ENCODE results near the gene KLHL29.
A peak's percentile ranks its signal among the peaks of the same experiment; 100 is the strongest.

Gene KLHL29

DNA sequence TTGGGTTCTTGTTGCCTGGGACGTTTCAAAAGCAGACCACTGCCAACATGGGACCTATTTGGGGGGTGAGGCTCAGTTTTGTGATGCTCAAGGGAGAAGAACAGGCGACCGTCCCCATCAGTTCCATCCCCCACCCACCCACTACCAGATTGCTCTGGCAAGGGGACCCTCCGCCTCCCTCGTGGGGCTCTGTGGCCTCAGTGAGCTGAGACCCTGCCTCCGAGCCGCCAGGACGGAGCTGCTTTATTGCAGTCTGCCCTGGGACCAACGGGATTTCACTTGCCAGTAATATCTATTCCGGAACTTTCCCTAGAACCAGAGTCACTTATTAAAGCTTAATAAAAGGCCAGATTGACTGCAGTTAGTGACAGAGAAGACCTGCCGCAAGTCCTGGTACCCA lies 146.3 kb downstream of the KLHL29 start:
- no peak for DNase-seq (ENCODE audit: low spot score)

DNA sequence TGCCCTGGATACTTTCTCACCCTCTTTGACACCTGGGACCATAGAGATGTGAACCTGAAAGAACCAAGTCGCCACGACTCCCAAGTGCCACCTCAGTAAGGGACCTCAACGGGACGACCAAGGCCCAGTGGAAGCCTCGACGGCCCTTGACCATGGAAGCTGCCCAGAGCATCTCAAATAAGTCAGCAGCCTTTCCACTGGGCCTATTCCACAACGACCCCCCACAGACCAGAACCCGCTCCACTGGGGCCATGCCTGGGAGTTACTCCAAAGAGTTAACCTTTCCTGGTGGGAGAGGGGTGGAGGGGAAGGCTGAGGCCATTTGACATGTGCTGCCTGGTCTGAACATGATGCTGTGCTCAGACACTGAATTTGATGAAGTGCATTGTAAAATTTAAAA lies 146.9 kb downstream of the KLHL29 start:
- DNase-seq (ENCODE audit: low spot score): no peak

DNA sequence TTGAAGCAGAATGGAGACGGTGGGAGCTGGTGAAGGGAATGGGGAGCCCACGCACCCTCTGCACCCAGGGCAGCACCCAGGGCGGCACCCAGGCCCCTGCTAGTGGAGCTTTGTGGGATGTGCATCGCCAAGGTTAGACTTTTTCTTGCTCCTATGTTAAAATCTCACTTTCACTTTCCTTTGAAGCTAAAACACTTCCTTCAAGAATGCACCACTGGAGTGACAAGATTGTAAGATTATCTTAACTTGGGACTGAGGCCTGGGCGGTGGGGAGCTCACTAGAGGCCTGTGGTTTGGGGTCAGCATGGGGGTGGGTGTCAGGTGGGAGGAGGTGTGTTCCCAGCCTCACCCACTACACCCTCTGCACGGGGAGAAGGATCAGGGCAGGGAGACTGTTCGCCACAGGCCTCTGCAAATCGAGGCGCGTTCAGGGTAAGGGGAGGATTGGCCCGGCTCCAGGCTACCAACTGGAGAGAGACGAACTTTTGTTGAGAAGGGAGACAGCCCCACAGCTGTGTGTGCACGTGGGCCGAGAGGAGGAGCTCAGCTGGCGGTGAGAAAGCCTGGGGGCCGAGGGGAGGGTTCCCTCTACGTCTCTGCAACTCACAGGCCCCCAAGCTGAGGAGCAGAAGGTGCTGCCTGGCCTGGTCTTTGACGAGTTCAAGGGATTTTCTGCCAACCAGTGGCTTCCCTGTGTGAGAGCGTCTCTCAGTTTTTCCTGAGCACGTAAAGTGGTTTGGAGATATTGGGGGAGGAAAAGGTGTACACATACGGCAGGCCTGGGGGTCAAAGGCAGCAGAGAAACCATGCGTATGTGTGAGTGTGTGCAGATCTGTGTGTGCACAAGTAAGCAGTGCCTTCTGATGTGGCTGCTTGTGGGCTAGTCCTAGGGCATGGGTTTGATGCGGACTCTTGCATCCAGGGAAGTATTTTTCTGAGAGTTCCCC lies 147.7 kb downstream of the KLHL29 start:
- DNase-seq (ENCODE audit: low spot score): peak; percentile 16

DNA sequence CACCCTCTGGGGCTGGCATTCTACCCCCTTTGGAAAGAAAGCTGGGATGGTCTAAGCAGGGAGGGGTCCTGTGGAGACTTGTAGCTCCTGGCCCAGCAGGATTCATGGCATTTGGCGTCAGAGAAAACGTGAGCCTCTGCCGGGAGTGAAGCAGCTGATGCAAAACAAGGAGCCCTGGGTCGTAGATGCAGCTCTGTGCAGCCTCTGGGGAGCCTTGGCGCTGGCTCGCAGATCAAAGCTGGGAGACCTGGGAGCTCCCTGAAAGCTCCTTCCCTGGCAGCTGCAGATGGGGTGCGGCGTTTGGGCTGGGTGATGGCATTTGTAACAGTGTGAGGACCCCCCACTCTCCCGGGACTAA lies 148.3 kb downstream of the KLHL29 start:
- no peak for DNase-seq (ENCODE audit: low spot score)

DNA sequence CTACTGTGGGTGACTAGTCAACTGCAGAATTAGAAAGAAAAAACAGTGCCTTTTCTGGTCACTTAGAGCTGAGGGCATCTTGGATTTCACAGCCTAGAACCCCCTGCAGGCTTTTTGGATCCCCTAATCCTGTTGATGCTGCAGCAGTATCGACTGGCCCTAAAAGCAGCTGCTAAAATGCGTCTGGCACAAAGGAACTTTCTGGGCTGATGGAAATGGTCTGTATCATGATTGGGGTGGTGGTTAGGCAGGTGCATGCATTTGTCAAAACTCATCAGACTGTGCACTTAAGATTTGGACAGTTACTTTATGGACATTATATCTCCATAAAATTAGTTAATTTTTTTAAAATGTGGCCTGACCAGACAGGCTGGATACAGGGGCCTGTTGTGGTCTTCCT lies 149.8 kb downstream of the KLHL29 start:
- DNase-seq (ENCODE audit: low spot score): no peak

DNA sequence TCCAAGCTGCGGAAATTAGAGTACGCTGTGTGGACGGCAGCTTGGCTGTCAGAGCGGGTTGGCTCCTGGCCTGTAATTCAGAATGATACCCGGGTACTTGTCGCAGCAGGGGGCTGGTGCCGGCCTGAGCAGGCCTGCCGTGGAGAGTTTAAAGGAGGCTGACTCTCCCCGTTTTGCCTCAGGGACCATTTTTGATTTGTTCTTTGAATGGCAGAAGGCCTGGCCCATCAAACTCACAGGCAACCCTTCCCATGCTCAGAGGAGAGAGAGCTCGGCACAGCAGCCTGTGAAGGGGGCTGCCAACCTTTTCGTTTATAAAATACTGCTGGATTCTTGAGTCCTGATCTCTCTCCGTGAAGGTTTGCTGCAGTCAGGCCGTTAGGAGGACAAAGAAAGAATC lies 151.3 kb downstream of the KLHL29 start:
- no peak for DNase-seq (ENCODE audit: low spot score)

DNA sequence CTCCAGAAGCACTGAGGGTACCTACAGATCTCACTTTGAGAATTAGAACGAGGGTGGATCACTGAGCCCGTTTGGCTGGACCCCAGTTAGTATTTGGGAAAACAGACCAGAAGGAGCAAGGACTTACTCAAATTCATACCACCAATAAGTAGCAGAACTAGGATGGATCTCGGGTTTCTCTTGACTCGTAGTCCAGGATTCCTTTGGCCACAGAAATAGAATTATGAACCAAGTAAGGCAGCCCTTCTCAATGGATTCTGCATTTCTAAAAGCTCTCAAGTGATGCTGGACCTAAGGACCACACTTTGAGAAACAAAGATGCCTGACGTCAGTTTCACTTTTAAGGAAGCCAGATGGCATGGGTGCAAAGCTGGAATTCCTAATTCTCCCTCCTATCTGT lies 153.0 kb downstream of the KLHL29 start:
- no peak for DNase-seq (ENCODE audit: low spot score)

DNA sequence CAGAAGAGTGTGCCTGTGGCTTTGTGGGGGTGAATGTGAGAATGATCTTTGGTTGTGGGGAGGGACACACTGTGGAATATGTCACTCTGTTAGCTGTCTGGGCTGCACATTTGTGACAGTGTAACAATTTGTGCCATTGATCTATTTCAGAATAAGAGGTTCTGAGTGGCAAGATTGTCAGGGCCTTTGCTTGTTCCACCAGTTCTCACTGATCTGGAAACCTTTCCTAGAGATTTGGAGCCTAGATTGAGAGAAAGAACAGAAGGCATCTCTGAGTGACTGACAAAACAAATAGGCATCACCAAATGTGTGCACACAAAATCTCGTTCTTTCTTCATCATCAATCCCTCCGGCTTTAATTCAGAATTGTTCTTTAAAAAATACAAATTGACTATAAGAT lies 153.6 kb downstream of the KLHL29 start:
- no peak for DNase-seq (ENCODE audit: low spot score)

DNA sequence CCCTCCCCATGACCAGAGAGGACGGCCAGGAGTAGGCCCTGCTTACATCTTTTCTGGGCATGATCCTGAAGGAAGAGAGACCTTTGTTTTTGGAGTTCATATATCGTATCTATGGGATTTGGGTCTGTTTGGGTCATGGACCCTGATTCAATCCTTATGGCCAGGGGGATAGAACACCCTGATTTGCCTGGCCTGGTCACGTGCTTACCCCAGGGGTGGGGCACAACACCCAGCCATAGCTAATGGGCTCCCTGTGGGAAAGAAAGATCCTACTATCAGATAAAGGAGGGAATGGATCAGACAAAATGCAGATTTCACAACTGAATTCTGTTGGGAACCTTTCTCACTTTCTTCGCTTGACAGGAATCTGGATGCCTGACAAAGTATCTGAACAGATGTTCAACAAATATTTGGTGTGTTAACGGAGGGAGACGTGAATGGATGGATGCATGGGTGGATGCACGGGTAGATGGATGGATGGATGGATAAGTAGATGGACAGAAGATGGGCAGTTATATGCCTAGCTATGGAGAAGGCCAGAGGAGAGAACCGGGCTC lies 155.9 kb downstream of the KLHL29 start:
- DNase-seq (ENCODE audit: low spot score): no peak

DNA sequence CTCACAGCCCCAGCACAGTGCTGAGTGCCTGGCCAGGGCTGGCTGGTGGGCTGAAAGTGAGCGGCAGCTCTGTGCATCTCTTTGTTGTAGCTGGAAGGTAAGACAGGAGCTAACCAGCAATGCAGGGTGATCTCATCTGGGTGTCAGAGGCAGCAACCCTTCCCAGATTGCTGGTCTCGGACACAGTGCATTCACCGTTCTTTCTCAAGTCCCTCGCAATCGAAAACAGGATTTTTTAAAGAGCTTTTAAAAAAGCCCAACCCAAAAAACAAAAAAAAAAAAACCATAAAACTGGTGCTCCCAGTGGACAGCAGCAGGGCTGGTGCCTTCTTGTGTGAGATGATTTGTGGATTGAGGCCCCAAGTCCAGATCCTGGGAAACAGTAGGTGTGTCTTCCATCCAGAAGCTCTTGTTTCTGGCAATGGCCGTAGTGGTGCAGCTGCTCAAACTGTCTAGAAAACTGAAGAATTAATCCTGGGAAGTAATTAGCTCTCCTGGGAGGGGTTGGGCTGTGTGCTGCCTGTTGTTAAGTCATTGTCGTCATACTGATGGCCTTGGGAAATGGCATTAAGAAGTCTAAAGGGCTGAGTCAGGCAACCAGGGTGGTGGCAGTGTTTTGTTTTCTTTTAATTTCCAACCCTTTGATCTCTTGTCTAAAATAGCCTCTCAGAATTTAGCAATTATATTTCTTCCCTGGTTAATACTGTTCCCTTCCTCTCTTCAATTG lies 156.7 kb downstream of the KLHL29 start:
- DNase-seq (ENCODE audit: low spot score): no peak

DNA sequence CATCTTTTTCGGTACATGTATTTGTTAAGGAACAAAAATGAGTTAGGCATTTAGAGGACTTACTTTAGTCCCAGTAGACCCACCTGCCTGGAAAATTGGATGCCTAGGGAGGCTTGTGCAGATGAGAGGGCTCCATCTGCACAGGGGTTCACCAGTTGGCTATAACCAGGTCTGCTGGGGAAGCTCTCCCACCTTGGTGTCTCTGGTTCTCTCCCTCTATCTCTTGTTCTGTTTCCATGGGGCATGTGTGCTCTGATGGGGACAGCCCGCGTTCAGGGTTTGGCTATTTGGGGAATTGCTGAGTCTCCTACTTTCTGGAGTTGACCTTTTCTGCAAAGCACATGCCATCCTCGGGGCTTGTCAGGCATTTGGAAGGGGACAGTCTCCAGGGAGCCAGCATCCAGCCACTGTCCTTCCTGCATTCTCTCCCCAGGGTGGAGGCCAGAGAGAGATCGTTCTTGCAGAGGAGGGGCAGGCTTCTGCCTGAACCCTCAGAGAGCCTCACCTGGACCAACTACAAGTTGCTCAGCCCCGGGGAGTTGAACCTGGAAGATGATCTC lies 157.3 kb downstream of the KLHL29 start:
- no peak for DNase-seq (ENCODE audit: low spot score)

DNA sequence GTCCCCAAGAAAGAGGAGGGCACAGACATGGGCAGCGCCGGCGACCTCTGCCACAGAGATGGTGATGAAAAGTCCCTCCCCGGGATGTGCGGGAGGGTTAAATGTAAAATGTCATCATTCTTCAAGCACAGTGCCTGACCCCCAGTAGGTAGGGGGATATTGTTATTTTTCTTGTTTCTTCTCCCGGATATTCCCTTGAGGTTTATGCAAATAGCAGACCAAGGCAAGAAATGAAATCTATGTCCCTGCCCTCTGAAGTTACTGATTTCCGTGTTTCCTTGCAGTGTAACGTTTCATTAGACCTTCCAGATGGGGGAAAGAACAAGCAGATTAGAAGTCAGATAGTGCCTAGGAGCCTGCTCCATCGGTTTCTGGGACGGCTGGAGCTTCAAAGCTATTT lies 158.3 kb downstream of the KLHL29 start:
- no peak for DNase-seq (ENCODE audit: low spot score)

DNA sequence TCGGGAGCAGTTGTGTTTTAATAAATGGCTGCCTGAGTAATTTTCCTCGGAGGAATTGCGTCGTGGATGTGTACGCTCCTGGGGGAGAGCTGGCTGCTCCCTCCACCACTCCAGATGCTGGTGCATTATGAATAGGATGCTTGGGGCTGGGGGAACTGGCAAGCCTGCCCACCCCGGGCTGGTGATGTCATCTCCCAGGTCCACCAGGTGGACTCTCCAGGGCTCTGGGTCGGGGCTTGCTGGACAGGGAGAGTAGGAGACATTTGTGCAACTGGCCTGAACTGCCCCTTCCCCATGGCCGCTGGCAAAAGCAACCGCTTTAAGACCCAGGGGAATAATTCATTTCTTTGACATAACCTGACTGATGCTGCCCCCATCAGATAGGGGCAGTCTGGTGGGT lies 158.7 kb downstream of the KLHL29 start:
- no peak for DNase-seq (ENCODE audit: low spot score)

DNA sequence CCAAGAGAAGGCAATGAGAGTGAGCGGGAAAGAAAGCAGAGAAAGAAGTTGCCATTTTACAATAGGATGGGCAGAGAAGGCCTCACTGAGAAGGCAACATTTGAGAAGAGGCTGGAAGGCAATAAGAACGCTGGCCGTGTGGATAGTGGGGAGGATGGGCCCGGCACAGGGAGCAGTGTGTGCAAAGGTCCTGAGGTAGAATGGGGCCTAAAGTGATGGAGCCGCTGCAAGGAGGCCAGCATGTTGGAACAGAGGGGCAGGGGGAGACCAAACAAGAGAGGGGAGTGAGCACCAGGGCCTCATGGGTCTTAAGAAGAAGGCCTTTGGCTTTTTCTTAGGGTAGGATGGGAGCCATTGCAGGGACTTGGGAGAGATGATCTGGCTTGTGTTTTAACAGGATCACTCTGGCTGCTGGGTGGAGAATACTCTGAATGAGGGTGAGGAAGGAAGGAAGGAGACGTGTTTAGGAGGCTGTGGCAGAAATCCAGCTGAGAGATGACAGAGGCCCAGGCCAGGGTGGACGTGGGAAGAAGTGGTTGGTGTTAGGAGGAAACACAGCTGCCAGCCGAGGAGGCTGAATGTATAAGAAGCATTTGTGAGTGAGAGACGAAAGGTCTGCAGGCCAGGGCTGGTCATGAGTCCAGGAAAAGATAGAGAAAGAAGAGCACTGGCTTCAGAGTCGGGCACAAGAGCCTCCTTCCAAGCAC lies 159.8 kb downstream of the KLHL29 start:
- DNase-seq (ENCODE audit: low spot score): no peak

DNA sequence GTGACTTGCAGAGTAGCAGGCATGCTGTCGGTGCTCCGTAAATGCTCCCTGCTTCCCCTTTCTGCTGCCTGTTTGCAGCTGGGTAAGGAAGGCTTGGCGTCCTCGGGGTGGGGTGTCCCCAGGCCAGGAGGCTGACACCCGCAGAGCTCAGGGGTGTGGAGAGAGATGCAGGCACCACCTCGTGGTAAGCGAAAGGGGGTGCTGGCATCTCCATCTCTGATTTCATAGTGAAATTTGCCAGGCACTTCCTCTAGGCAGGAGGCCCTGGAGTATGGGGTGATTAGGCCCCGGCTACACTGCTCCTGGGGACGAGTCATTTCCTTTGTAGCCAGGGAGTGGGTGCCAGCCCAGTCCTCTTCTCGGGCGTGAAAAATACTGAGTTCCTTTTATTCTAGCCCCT lies 160.4 kb downstream of the KLHL29 start:
- no peak for DNase-seq (ENCODE audit: low spot score)

DNA sequence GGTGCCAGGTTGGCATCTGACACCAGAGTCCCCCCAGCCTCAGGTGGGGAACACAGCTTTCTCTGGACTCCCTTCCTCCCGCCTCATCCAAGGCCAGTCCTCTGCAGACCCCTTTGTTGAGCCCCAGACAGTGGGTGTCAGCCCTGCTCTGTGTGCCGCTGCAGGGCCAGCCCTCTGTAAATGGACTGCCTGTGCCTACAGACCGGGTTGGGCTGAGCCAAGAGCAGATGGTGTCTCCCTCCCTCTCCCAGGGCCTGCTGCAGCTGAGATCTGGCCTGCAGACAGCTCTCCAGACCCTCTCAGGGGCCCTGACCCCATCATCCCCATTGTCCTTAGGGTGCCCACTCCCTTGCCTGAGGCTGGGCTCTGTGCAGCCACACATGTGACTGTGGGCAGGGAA lies 160.8 kb downstream of the KLHL29 start:
- DNase-seq (ENCODE audit: low spot score): no peak

DNA sequence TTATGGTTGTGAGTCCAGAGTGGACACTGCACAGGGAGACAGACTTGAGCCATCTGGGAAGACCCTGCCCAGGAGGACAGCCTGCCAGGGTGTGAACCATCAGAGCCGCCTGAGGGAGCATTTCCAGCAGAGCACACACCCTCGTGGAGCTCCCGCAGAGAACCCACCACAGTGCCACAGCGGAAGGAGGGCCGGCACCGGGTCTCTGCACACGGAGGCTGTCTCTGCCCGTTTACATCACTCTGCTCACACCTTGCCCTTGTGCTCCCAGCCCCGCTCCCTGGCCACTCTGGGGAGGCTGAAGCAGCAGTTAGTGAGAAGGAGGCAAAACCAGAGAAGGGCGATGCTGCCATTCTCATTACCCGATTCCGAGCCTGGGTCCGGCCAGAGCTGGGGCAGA lies 161.9 kb downstream of the KLHL29 start:
- no peak for DNase-seq (ENCODE audit: low spot score)

DNA sequence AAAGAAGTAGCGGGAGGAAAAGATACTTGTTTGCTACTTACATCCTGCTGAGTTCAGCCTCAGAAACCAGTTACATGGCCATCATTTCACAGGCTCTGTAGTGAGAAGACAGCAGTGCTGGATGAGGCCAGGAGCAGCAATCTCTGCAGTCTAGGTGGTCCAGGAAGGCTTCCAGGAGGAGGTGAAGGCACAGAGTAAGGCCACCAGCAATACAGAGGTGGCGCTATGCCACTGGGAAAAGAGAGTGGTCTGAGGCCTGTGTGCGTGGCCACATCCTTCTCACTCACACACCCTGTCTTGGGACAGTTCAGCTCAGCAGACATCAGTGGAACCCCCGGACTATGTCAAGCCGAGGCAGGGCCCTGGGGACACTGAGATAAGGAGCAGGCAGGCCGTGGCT lies 162.7 kb downstream of the KLHL29 start:
- DNase-seq (ENCODE audit: low spot score): no peak

DNA sequence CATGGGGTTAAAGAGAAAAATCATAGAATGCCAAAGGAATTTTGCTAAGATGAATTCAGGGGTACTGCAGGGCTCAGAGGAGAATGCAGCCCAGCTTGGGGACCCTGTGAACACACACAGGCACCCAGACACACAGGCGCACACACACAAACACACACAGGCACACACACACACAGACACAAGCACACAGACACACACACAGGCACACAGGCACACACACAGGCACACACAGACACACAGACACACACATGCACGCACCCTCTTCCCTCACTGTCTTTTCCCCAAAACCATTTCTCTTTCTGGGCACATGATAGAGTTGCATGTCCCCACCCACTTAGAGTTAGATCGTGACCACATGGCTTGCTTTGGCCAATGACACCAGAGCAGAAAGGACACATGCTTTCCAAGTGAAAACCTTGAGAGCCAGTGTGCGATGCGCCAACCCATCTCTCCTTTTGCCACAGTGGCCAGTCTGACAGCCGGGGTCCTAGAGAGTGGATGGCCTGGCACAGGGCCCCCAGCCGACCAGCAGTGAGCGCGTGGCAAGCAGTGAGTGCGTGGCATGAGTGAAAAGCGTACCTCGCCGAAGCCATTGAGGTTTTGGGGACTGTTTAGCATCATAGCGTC lies 163.3 kb downstream of the KLHL29 start:
- no peak for DNase-seq (ENCODE audit: low spot score)

DNA sequence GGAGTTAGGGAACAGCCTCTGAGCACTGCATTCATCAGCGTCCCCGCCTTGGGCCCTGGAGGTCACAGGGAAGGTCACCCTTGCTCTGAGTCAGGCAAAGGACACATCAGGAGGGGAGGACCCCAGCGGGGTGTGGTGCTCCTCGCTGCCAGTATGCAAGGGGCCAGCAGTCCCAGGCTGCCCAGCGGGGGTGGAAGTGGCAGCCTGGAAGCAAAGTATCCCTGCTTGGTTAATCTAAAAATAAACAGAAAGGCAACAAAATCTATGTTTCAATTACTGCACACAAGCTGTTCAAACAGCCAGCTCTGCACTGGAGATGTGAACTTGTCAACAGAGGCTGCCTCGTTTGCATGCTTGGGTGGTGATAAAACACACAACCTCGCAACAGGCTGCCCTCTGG lies 164.1 kb downstream of the KLHL29 start:
- no peak for DNase-seq (ENCODE audit: low spot score)

DNA sequence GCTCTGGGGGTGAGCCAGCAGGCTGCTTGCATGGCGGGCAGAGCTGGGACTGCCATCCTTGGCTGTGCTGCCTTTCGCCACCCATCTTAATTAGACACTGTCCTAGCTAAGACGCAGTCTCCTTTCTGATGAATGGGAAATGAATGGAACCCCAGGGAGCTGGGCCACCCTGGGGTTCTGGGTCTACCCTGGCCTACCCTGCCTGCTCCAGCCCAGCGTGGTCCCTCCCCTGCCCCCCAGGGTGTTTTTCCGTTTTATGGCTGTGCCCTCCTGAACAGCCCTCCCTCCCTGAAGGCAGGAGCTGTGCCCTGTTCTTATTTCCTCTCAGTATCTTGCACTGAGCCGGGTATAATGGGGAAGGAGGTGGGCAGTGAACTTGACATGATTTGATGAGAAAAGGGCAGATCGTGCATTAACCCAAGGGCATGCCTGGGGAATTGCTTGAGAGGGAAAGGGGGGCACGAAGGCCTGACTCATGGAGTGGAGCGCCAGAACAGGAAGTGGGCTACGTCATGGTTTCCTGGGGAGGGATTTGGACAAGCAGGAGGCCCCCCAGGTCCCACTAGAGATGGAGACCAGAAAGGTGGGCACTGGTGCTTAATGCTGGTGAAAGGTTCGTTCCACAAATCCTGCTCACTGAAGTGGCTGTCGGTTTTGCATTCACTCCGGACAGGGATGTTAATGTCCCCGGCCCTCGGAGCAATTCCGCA lies 165.0 kb downstream of the KLHL29 start:
- no peak for DNase-seq (ENCODE audit: low spot score)

All from CD4-positive, alpha-beta T cell treated with Interleukin-2 at 100 ng/mL for 4 hours (primary cell).